CD4-positive, alpha-beta T cell treated with Interleukin-4 for 1 hour (primary cell): ENCODE measurements around the gene ACTR3.

Experiments used
- DNase-seq, 2 donors: peaks; one replicate each; pipeline ENCODE4 v3.0.0-alpha.2; 2020 to 2022

The ACTR3 gene

GRCh38 chr2:113967272-113967671 is 77.4 kb downstream of the ACTR3 start:
- DNase-seq, result no peak

DNA sequence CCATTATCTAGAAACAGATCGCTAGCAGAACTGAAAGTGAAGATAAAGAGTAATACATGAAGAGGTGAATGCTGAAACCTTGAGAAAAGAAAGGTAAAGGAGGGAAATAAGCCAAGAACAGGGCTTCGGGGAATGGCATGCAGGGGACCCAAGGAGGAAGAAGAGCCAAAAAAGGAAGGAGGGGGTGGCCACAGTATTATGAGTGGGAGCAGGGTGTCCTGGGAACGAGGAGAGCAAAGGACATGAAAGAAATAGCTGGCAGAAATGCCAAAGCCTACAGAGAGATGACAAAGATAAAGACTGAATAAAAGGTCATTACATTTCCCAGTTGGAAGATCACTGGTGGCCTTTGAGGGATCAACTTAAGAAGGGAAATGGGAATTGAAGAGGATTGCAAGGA is 82.9 kb downstream of the ACTR3 start:
- no peak for DNase-seq

GRCh38 chr2:113973810-113974209 is 83.9 kb downstream of the ACTR3 start:
- no peak for DNase-seq

DNA sequence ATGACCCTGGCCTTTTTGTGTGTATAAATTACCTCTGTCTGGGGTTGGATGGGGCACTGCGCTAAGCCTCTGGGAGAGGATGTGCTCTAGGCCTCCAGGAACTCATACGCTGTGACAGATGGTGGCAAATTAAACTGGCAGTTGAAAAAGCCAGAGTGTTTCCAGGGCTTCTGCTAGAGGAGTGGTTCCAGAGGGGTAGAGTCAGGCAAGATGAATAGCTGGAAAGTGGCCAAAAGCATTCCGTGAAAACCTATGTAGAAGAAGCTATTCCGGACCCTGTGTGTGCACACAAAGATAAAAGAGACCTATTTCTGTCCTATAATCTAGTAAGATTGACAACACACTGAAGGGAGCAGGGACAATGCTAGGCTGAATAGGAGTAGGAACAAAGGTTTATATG is 84.8 kb downstream of the ACTR3 start:
- DNase-seq, result no peak

DNA sequence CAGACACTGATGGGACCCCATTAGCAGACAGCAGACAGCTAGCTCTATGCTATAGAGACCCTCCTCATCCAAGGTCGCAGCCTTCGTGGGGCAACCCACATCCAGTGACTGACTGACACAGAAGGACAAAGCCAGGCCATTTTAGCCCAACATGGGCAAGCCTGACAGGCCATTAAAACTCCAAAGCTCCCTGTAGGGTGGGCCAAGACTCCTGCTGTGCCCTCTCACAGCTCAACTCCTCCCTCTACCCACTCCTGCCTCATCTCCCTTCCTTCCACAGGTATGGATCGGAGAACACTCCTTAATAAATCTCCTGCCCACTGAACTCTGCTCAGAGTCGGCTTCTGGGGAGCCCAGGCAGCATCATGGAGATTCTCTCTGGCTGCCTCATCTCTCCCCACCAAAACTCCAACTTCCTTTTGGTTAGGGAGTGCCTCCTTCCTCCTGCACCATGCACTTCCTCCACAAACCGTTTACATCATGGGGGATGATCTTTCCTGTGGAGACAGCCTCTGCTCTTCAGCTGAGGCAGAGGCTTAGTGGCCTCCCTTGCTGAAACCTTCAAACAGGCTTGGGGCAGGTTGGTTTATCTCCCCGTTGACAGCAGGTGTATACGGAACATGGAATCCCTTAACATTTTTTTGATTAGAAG is 86.5 kb downstream of the ACTR3 start:
- no peak for DNase-seq

DNA sequence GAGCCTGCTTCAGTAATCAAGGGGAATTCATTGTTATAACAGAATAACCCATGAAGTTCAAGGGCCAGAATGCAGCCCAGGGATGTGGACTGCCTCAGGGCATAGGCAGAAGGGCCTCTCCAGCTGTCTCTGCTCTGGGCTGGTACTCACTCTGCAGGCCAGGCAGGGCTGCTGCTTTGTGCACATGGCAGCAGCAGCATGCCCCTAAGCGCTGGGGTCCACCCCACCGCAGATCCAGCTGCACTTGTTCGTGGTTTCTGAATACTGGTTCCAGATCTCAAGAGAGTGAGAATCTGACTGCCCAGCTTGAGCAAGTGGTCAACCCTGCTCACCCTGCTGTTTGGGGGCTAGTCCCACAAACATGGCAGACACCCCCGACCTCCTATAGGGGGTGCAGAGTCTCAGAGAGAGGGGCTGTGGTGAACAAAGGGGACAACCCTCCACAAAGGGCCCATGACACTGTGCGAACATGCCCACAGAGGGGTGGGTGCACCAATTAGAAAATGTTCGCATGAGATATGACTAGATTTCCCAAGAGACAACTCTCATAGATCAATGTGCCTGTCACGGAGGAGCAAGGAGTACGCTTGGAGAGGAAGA is 87.3 kb downstream of the ACTR3 start:
- DNase-seq, result no peak

- no peak for DNase-seq
Measured at GRCh38 chr2:113977660-113978523, 88.0 kb downstream of the ACTR3 start.

DNA sequence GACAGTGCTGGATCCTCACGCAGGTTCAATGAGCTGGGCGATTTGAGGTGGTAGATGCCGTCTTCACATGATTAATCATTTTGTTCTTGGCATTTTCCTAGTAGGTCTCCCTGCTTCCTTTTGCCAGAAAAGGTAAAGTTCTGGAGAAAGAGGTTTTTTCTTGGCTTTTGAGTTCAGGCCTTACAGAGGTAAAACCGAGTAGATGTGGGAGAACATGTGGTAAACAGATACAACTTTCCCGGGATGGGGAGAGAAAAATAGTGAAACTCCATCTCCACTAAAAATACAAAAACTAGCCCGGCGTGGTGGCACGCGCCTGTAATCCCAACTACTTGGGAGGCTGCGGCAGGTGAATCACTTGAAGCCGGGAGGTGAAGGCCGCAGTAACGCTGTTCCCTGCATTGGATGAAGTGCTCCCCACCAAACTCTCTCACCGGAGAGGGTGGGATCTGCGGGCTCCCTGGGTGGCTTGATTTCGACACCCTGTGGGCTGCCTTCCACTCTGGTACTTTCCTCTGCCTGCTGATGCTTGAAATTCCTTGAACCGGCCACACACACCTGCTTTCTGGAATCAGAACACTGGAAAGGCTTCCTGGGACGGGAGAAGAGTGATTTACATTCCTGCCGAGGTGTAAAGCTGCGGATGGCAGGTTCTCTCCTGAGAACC is 88.8 kb downstream of the ACTR3 start:
- DNase-seq, result no peak

GRCh38 chr2:113979191-113980128 is 89.6 kb downstream of the ACTR3 start:
- DNase-seq, result peak; percentile 10 to 42

- DNase-seq, result no peak
Measured at GRCh38 chr2:113980946-113981345, 91.1 kb downstream of the ACTR3 start.

- DNase-seq, result no peak
Measured at GRCh38 chr2:113981404-113982134, 91.7 kb downstream of the ACTR3 start.

GRCh38 chr2:113985554-113986397 is 95.9 kb downstream of the ACTR3 start:
- no peak for DNase-seq

- no peak for DNase-seq
Measured at GRCh38 chr2:113986762-113987290, 96.9 kb downstream of the ACTR3 start.

- no peak for DNase-seq
Measured at GRCh38 chr2:113992090-113992489, 102.2 kb downstream of the ACTR3 start.

DNA sequence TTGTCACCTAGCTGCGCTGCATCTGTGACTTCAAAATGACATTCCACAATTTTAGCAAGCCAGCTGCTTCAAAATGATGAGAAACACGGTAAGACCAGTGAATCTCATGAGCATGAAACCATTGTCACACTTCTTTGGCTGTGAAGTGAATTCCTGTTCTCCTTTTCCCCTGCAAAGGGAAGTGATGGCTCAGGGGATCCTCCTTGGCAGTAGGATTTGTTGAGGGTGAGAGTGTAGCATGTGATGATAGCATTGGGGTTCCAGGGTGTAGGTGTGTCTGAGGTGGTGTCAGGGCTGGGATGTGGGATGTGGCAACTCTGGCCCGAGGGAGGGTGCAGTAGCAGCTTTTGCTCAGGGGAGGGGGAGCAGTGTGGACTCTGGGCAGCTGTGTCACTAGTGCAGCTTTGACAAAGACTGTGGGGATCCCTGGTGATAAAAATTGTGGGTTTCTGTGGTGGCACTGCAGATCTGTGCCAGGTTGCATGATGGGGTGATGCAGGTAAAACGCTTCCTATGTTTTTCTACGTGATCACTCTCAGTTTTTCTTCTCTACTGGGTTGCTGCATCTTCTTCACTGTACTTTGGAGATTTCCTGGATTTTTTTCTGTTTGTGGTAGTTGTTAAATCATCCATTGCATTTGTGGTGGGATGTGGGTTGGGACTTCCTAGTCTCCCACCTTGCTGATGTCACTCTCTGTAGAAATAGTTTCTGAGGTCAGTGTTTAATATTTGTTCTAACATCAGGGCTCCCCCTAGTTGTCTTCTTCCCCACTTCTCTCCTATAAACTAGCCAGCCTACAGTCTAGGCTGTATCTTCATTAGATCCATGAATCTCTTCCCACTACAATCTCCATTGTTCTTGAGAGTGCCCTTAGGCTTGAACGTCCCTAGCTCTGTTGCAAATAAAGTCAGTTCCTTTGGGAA is 107.0 kb downstream of the ACTR3 start:
- DNase-seq, result no peak

- DNase-seq, result no peak
Measured at GRCh38 chr2:114001152-114001551, 111.3 kb downstream of the ACTR3 start.

DNA sequence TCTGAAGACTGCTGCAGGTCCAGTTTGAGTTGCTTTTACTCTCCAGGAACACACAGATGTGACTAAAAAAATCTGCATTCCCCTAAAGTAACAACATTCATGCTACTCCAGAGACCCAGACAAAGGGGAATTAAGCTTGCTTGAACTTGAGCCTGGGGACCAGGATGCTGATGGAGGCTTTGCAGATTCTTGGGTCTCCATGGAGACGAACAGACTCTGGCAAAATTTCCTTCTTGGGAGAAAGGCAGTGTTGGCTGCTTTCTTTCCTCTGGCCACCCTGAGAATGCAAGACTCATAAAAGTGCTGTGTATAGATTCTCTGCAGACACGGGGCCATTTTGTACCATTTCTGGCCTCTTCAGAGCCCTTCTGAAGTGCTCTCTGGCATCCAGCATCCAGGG is 112.0 kb downstream of the ACTR3 start:
- DNase-seq, result no peak

GRCh38 chr2:114005110-114005783 is 115.4 kb downstream of the ACTR3 start:
- DNase-seq, result no peak

DNA sequence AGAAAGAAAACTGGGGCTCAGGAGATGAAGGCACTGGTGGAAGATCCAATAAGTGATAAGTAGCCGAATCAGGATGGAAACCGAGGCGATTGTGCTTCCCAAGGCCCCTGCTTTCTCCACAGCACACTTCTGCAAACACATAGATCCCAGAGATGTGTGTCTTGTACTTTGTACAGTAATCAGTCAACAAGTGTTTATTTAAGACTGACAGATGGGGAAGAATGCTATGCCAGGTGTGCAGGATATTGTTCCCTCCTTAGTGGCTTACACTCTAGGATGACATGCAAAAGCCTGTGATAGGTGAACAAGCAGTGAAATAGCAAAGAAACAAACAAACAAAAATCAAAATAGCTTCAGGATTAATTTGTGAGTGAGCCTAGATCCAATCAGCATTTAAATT is 116.6 kb downstream of the ACTR3 start:
- no peak for DNase-seq
